K562 treated with DMSO at 1 percent for 12 hours (cell line): ENCODE results near the gene SMAD9. TPM values are rescaled to one million over a fixed set of nuclear protein-coding genes. Genes with fewer than 3 reads are reported as not detected.

Source experiments
- total RNA-seq: library from RNA; unstranded; fragments of 300-600 nt; gene quantifications from 2 replicates; pipeline ENCODE4 v1.2.3, GENCODE V29; 2022; ENCODE audit not compliant: insufficient read depth

Gene SMAD9
- total RNA-seq, result 0.31 TPM in 1 of 2 replicates, not detected in the other

GRCh38 chr13:36919833-36920615 is at the start of gene SMAD9:
TSS of gene SMAD9 (minus strand) at chr13:36920238. CDS start at chr13:36879689, 40,549 bp downstream.

GRCh38 chr13:36818804-36819738 is 101.0 kb downstream of the SMAD9 start, which contains the start of gene RFXAP:
TSS of gene RFXAP (plus strand) at chr13:36819222. CDS start at chr13:36819358, 136 bp downstream.

Other genes with a start within 250 kb of the SMAD9 start
- gene SERTM1, start 246.2 kb downstream of the SMAD9 start, total RNA-seq, result not detected in 2 replicates
- 4.3 and 8.1 TPM in 2 replicates for gene RFXAP, start 101.0 kb downstream of the SMAD9 start, total RNA-seq
- 20.9 and 22.6 TPM in 2 replicates for gene ALG5, start 79.1 kb upstream of the SMAD9 start, total RNA-seq
- gene EXOSC8, start 80.5 kb upstream of the SMAD9 start, total RNA-seq, result 64.5 and 69.3 TPM in 2 replicates
- 9.1 and 24.0 TPM in 2 replicates for gene SUPT20H, start 139.4 kb upstream of the SMAD9 start, total RNA-seq
- gene CSNK1A1L, start 185.4 kb upstream of the SMAD9 start, total RNA-seq, result not detected in 2 replicates